SK-N-SH (cell line): ENCODE measurements around the gene MYO16. TPM values are rescaled to one million over a fixed set of nuclear protein-coding genes. Genes with fewer than 3 reads are reported as not detected.
A peak's percentile ranks its signal among the peaks of the same experiment; 100 is the strongest.

Experiments used
- CTCF ChIA-PET: fragments of 300-600, 350-600 bp; formaldehyde crosslinking; extraction: SDS; loops from one replicate; lab custom pipeline; 2021; lab: Yijun Ruan, JAX
- POLR2A ChIA-PET: fragments of 350-600 bp; sonication (Branson Sonifier 250); formaldehyde crosslinking; extraction: SDS; loops from one replicate; lab custom pipeline; 2020; ENCODE audit warnings: antibody characterized with exemption, inconsistent platforms; lab: Yijun Ruan, JAX
- DNase-seq: peaks from one replicate; pipeline ENCODE4 v3.0.0; 2012
- H2AFZ ChIP-seq: fragments of 200-600 bp; sonication (generic); 2 replicates; pipeline ENCODE4 v1.8.1; 2016; ENCODE audit warnings: antibody characterized with exemption, mild to moderate bottlenecking, low read depth
- H3F3A ChIP-seq: fragments of 200-600 bp; sonication (generic); replicated peaks from 2 replicates; pipeline ENCODE3; 2016; ENCODE audit warnings: antibody characterized with exemption, mild to moderate bottlenecking; ENCODE audit not compliant: insufficient read depth
- H3K27ac ChIP-seq, 2 experiments: fragments of 200-500 bp in 1 of 2; fragments of 200-600 bp in 1 of 2; sonication (Bioruptor generic) in 1 of 2; sonication (generic), shearing (Covaris generic) in 1 of 2; 2 replicates each; pipeline versions ENCODE4 v1.5.1 to v1.6.1; 2014 to 2016; ENCODE audit warnings: low read depth in 2 of 2, inconsistent platforms in 1 of 2, low read length in 1 of 2, mild to moderate bottlenecking in 1 of 2, mixed read lengths in 1 of 2
- H3K27me3 ChIP-seq: fragments of 200-600 bp; sonication (generic), shearing (Covaris generic); 2 replicates; pipeline ENCODE4 v1.6.1; 2016; ENCODE audit warnings: mixed run types; ENCODE audit not compliant: insufficient read depth
- H3K36me3 ChIP-seq, 2 experiments: fragments of 200-500 bp in 1 of 2; fragments of 200-600 bp in 1 of 2; sonication (Bioruptor generic) in 1 of 2; sonication (generic) in 1 of 2; replicated peaks in 1 of 2; 2 replicates each; pipeline versions ENCODE3 to v1.5.1; 2014 to 2016; ENCODE audit warnings: low read length in 1 of 2, mild to moderate bottlenecking in 1 of 2; ENCODE audit not compliant: insufficient read depth in 2 of 2, control insufficient read depth in 1 of 2
- H3K4me1 ChIP-seq, 2 experiments: fragments of 200-500 bp in 1 of 2; fragments of 200-600 bp in 1 of 2; sonication (Bioruptor generic) in 1 of 2; sonication (generic), shearing (Covaris generic) in 1 of 2; 2 replicates each; pipeline versions ENCODE4 v1.5.1 to v1.6.1; 2014 to 2016; ENCODE audit warnings: low read depth in 1 of 2, low read length in 1 of 2, mixed run types in 1 of 2; ENCODE audit not compliant: insufficient read depth in 2 of 2, control insufficient read depth in 1 of 2
- H3K4me2 ChIP-seq: fragments of 200-600 bp; sonication (generic), shearing (Covaris generic); 2 replicates; pipeline ENCODE4 v1.6.1; 2017; ENCODE audit warnings: mixed run types
- H3K4me3 ChIP-seq, 2 experiments: fragments of 200-500 bp in 1 of 2; fragments of 200-600 bp in 1 of 2; sonication (Bioruptor generic) in 1 of 2; sonication (generic), shearing (Covaris generic) in 1 of 2; 2 replicates each; pipeline versions ENCODE4 v1.5.1 to v1.8.1; 2014 to 2016; ENCODE audit warnings: low read depth in 2 of 2, inconsistent platforms in 1 of 2, low read length in 1 of 2, mild to moderate bottlenecking in 1 of 2, mixed read lengths in 1 of 2, moderate library complexity in 1 of 2
- H3K79me2 ChIP-seq: fragments of 200-600 bp; sonication (generic); 2 replicates; pipeline ENCODE4 v1.8.1; 2017; ENCODE audit warnings: mild to moderate bottlenecking; ENCODE audit not compliant: insufficient read depth
- H3K9ac ChIP-seq: fragments of 200-600 bp; sonication (generic); 2 replicates; pipeline ENCODE4 v1.6.1; 2017; ENCODE audit warnings: mixed run types
- H3K9me2 ChIP-seq: fragments of 200-600 bp; sonication (generic); 2 replicates; pipeline ENCODE4 v1.6.1; 2017; ENCODE audit warnings: mixed run types
- H3K9me3 ChIP-seq: fragments of 200-600 bp; sonication (generic); 2 replicates; pipeline ENCODE4 v1.6.1; 2017; ENCODE audit warnings: mixed run types, mild to moderate bottlenecking, moderate library complexity
- H4K20me1 ChIP-seq: fragments of 200-600 bp; sonication (generic); 2 replicates; pipeline ENCODE4 v1.6.1; 2017; ENCODE audit warnings: mild to moderate bottlenecking, mixed run types; ENCODE audit not compliant: insufficient read depth
- FOSL2 ChIP-seq: IDR thresholded peaks from 2 replicates; pipeline ENCODE4 v1.4.0; 2012; ENCODE audit warnings: low read depth, mild to moderate bottlenecking, moderate library complexity, borderline replicate concordance
- FOXM1 ChIP-seq: IDR thresholded peaks from 2 replicates; pipeline ENCODE4 v1.4.0; 2012; ENCODE audit warnings: low read depth, mild to moderate bottlenecking
- GATA2 ChIP-seq: sonication (generic); formaldehyde crosslinking; IDR thresholded peaks from 2 replicates; pipeline ENCODE4 v1.5.0; 2020; ENCODE audit warnings: mild to moderate bottlenecking, missing genetic modification reagents
- JUND ChIP-seq: IDR thresholded peaks from 2 replicates; pipeline ENCODE4 v1.4.0; 2012
- MEF2A ChIP-seq: IDR thresholded peaks from 2 replicates; pipeline ENCODE4 v1.4.0; 2012; ENCODE audit warnings: low read depth, borderline replicate concordance
- MXI1 ChIP-seq: IDR thresholded peaks from 2 replicates; pipeline ENCODE4 v1.6.1; 2012; ENCODE audit warnings: mild to moderate bottlenecking, low read depth, low read length, improper control_type of control experiment
- NFIC ChIP-seq: IDR thresholded peaks from 2 replicates; pipeline ENCODE4 v1.4.0; 2012; ENCODE audit warnings: borderline replicate concordance
- POLR2AphosphoS5 ChIP-seq: IDR thresholded peaks from 2 replicates; pipeline ENCODE4 v1.6.1; 2012; ENCODE audit warnings: low read depth, low read length
- RAD21 ChIP-seq: IDR thresholded peaks from 2 replicates; pipeline ENCODE4 v1.6.1; 2012; ENCODE audit warnings: mild to moderate bottlenecking, low read length
- RCOR1 ChIP-seq: fragments of 150-350 bp; IDR thresholded peaks from 2 replicates; pipeline ENCODE4 v1.6.1; 2017; ENCODE audit warnings: antibody characterized with exemption, low read length
- RFX5 ChIP-seq: IDR thresholded peaks from 2 replicates; pipeline ENCODE4 v1.6.1; 2012; ENCODE audit warnings: mild to moderate bottlenecking, improper control_type of control experiment, low read length
- RXRA ChIP-seq: IDR thresholded peaks from 2 replicates; pipeline ENCODE4 v1.4.0; 2012; ENCODE audit warnings: low read depth, mild to moderate bottlenecking, borderline replicate concordance
- SMC3 ChIP-seq: IDR thresholded peaks from 2 replicates; pipeline ENCODE4 v1.6.1; 2012; ENCODE audit warnings: low read depth, low read length, improper control_type of control experiment
- USF1 ChIP-seq: IDR thresholded peaks from 2 replicates; pipeline ENCODE4 v1.4.0; 2012; ENCODE audit warnings: low read depth, borderline replicate concordance
- USF2 ChIP-seq: fragments of 150-350 bp; IDR thresholded peaks from 2 replicates; pipeline ENCODE4 v1.6.1; 2017; ENCODE audit warnings: antibody characterized with exemption, low read length, low read depth, borderline replicate concordance
- YY1 ChIP-seq: IDR thresholded peaks from 2 replicates; pipeline ENCODE4 v1.4.0; 2012; ENCODE audit warnings: low read depth, mild to moderate bottlenecking
- ZBTB33 ChIP-seq: IDR thresholded peaks from 2 replicates; pipeline ENCODE4 v1.4.0; 2012; ENCODE audit warnings: low read depth, borderline replicate concordance
- WGBS: methylation state at CpG from one replicate; pipeline ENCODE4 v1.1.6; 2017; ENCODE audit warnings: low lambda C conversion rate; 5-methylcytosine and 5-hydroxymethylcytosine counted together
- polyA plus RNA-seq, 3 experiments: library from polyadenylated mRNA; depleted of rRNA; stranded (reverse); fragments of >200 nt; gene quantifications; 2 replicates each; pipeline ENCODE4 v1.2.3, GENCODE V29; 2012
- TF ChIP-seq, protein P1 (sequence below): IDR thresholded peaks from 2 replicates; pipeline ENCODE4 v1.6.1; 2012; ENCODE audit warnings: mild to moderate bottlenecking, low read depth, low read length, moderate library complexity
- TF ChIP-seq, protein P2 (sequence below): IDR thresholded peaks from 2 replicates; pipeline ENCODE4 v1.4.0; 2012; ENCODE audit warnings: low read depth
- TF ChIP-seq, protein P3 (sequence below): IDR thresholded peaks from 2 replicates; pipeline ENCODE4; 2012

Gene MYO16
- polyA plus RNA-seq, 1 of the 3 experiments (the other 2 are of a cell fraction): 0.07 TPM

DNA sequence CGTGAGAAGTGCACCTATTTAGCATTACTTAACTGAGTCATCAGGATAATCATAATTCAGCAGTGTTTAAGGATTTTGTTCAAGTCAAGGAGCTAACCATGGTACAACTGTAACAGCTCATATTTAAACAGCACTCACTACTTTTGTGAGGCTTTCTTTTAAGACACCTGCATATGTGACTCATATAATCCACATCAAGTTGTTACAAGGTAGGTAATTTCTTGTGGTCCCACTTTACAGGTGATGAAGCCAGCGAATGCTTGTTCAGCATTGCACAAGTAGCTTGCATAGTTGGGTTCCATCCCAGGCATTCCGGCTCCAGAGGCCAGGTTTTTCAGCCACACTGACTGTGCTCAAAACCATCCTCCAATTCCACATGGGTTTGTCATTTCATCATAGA lies 569.2 kb downstream of the MYO16 start:
- Histone ChIP-seq H3K4me3 (no peak overlapping the region), H3K27ac (peak overlapping the region in 1 of 2 experiments; percentile 34; a peak in 1 of 4 replicates), H3K79me2 (no peaks in the 10 kb centered on the region), H3K36me3 (no peaks in the 10 kb centered on the region), H3K4me2 (no peak overlapping the region), H3K9ac (no peak overlapping the region), H3K27me3 (no peaks in the 10 kb centered on the region), H2AFZ (no peak overlapping the region), H3K9me2 (no peaks in the 10 kb centered on the region), H4K20me1 (no peaks in the 10 kb centered on the region)
- no peak for DNase-seq
- POLR2A ChIA-PET: no interaction called here
- TF ChIP-seq GATA2 (no peak), JUND (no peak), SMC3 (no peak), MXI1 (no peak), FOXM1 (no peak), FOSL2 (no peak), RAD21 (no peak), POLR2AphosphoS5 (no peak), YY1 (no peak), MEF2A (no peak), ZBTB33 (no peak), RXRA (no peak), RFX5 (no peak), USF2 (no peak), NFIC (no peak), RCOR1 (no peak), USF1 (no peak)
- TF ChIP-seq, protein P1, sequence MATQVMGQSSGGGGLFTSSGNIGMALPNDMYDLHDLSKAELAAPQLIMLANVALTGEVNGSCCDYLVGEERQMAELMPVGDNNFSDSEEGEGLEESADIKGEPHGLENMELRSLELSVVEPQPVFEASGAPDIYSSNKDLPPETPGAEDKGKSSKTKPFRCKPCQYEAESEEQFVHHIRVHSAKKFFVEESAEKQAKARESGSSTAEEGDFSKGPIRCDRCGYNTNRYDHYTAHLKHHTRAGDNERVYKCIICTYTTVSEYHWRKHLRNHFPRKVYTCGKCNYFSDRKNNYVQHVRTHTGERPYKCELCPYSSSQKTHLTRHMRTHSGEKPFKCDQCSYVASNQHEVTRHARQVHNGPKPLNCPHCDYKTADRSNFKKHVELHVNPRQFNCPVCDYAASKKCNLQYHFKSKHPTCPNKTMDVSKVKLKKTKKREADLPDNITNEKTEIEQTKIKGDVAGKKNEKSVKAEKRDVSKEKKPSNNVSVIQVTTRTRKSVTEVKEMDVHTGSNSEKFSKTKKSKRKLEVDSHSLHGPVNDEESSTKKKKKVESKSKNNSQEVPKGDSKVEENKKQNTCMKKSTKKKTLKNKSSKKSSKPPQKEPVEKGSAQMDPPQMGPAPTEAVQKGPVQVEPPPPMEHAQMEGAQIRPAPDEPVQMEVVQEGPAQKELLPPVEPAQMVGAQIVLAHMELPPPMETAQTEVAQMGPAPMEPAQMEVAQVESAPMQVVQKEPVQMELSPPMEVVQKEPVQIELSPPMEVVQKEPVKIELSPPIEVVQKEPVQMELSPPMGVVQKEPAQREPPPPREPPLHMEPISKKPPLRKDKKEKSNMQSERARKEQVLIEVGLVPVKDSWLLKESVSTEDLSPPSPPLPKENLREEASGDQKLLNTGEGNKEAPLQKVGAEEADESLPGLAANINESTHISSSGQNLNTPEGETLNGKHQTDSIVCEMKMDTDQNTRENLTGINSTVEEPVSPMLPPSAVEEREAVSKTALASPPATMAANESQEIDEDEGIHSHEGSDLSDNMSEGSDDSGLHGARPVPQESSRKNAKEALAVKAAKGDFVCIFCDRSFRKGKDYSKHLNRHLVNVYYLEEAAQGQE: no peak
- TF ChIP-seq, protein P2, sequence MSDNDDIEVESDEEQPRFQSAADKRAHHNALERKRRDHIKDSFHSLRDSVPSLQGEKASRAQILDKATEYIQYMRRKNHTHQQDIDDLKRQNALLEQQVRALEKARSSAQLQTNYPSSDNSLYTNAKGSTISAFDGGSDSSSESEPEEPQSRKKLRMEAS: no peak
- TF ChIP-seq, protein P3, sequence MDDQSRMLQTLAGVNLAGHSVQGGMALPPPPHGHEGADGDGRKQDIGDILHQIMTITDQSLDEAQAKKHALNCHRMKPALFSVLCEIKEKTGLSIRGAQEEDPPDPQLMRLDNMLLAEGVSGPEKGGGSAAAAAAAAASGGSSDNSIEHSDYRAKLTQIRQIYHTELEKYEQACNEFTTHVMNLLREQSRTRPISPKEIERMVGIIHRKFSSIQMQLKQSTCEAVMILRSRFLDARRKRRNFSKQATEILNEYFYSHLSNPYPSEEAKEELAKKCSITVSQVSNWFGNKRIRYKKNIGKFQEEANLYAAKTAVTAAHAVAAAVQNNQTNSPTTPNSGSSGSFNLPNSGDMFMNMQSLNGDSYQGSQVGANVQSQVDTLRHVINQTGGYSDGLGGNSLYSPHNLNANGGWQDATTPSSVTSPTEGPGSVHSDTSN: no peak
- TF ChIP-seq, all 33 proteins: peak for 0
- Histone ChIP-seq H3K4me1 (peaks cover 0 to 10% of the 10 kb centered on the region in 2 experiments; a peak in 2 of 4 replicates), H3K9me3 (no peaks in the 10 kb centered on the region), H3F3A (no peaks in the 10 kb centered on the region)
- 68% methylated on average over 3 of the region's 3 CpGs for WGBS
- CTCF ChIA-PET: interaction anchor here (0.8 to 1.4 kb wide), 3 partner anchors 13 to 59 kb away, joined by 3 to 4 read pairs (median 3); no protein-coding TSS in a partner anchor
